IPS-NIHi7 (cell line): ENCODE results near the gene CACNA1C.

Experiments
- DNase-seq: peaks from one replicate; pipeline ENCODE4 v3.0.0; 2012; ENCODE audit warnings: mixed read lengths; ENCODE audit errors: extremely low spot score

CACNA1C gene

DNA sequence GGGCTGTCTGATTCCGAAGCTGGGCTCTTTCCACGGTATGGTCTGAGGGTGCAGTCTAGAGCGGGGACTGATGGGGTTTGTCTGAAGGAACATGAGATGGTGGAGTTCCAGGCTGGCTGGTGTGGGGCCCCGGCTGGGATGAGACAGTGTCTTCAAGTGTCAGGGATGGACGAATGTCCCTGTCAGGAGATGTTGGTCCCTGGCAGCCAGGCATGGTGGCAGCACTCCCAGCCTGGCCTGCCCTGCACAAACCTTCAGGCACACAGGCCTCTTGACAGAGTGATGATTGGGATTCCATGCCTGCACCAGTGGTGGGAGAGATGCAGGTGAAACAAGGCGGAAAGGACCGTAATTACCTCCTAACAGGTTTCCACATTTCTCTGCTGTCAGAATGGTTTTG, 221.9 kb downstream of the CACNA1C start:
- no peak for DNase-seq

DNA sequence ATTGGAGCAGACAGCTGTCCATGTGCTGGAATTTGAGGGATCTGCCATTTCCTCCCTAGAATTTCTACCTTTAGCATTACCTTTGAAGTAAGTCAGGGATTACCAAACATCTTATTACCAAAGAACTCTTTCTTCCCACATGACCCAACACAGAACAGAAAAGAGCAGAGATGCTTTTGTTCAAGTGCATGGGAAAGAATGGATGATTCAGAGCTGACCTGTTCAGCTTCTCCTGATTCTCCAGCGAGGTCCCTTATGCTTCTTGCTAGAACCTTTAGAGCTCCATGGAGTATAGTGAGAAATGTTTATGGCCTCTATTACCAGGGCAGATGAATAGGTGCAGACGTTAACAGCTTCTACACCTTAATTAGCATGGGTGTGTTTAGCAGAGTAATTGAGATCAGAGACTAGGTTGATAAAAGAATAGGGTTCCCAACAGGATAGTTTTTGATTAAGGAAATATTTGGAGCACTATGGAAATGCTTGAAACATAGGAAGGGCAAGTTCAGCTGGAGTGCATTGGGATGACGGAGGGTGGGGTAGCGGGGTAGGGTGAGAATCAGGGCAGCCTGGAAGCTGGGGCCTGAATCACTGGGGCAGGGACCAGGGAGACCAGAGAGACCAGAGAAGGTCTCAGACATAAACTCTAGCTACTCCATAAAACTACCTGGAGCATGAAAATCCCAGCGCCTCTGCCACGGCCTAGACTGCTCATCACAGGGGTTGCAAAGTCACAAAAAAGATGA, 223.7 kb downstream of the CACNA1C start:
- no peak for DNase-seq

DNA sequence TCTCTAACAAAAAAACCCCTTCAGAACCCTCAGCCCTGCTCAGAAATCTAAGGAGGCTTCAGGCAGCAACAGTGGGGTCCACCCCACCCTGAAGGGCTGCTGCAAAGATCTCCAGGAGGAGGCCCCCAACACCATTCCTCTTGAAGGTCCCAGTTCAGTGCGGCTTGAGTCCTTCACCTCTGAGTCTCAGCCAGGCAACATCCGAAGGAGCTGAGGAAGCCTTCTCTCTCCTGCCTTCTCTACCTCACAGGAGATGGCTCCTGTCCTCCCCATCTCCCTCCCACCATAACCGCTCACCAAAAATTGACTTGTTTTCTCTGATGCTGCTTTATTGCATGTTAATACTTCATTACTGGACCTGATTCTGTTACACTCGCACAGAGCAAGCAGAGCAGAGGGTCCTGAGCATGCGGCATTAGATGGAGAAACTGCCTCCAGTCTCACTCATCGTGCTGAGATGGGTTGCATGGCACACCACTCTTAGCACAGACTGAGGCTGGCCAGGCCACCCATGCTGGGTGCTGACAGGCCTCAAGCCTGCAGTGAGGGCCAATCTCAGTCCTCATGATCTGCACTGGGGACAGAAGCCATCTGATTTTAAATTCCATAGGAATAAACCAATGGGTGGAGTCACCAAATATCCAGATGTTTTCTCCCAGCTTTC, 224.8 kb downstream of the CACNA1C start:
- no peak for DNase-seq

DNA sequence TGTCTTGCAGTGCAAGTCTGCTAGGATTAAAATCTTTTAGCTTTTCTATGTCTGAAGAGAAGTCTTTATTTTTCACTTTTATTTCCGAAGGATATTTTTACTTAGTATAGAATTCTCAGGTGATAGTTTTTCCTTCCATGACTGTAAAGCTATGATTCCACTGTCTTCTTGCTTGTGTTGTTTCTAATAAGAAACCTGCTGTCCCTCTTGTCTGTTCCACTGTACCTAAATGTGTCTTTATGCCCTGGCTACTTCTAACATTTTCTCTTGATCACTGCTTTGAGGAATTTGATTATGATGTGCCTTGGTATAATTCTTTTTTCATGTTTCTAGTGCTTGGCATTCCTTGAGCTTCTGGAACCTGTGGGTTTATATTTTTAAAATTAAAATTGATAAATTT, 228.7 kb downstream of the CACNA1C start:
- no peak for DNase-seq

DNA sequence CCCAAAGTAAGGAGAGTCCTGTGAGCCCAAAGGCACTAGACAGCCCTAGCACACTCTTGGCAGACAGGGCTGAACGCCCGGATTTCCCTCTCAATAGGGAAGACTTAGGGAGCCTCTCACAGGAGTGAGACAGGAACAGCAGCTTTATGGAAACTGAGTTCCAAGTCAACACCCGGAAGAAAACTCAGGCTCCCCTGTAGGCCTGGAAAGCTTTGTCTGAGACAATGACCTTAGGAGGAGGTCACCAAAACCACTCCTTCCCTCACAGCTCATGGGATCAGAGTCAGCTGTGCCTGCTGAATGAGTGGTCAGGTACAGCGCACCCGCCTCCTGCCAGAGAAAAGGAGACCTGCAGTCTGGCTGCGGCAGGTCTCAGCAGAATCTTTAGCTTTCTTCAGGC, 229.5 kb downstream of the CACNA1C start:
- peak; percentile 56 for DNase-seq

DNA sequence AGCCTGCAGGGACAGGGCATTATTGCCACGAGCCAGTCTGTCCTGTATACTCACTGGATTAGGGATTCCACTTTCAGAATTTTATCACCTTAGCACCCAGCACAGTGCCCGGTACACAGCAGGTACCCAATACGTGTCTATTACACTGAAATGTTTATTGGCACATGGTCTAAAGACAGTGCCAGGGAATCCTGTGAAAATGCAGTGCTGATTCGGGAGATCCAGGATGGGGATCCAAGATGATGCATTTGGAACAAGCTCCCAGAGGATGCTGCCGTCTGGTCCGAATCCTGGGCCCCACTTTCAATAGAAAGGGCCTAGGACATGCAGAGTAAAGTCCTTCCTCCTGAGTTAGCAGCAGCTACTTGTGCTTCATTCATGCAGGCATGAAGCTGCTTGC, 230.7 kb downstream of the CACNA1C start:
- no peak for DNase-seq

DNA sequence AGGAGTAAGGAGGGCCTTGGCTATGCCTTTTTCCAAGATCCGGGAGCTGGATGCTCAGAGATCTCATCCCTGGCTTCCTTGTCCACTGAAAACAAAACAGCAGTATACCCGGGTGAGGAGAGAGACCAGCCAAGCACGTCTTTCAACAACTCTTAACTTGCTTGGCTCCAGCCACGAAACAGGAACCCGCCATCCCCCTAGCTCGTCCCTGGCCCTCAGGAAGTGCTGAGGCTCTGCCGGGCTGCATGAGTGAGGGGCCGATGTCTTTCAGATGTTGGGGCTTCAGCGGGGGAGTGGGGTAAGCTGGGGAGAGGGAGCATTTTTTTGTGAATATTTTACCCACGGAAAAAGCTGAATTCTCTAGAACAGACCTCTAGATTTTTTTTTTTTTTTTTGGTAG, 231.1 kb downstream of the CACNA1C start:
- no peak for DNase-seq

DNA sequence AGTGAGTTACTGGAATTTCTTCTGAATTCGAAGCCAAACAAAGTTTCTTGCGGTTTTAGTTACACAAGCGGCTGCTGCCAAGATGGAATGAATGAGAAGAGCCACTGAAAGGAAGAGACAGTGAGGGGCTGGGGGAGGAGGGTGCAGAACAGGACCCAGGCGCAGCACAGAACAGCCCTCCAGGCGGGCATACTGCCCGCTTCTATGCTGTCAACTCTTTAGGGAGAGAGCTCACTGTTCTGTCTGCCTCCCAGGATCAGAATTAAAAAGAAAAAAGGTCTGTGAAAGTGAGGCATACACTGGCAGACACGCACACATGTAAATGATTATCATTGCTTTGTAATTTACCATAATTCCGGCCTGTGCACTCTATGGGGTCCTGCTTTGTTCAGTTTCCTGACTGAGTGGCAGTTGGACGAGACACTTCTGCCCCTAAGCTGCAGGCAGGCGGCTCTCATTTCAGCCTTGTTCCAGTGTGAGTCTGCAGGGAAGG, 231.6 kb downstream of the CACNA1C start:
- no peak for DNase-seq

DNA sequence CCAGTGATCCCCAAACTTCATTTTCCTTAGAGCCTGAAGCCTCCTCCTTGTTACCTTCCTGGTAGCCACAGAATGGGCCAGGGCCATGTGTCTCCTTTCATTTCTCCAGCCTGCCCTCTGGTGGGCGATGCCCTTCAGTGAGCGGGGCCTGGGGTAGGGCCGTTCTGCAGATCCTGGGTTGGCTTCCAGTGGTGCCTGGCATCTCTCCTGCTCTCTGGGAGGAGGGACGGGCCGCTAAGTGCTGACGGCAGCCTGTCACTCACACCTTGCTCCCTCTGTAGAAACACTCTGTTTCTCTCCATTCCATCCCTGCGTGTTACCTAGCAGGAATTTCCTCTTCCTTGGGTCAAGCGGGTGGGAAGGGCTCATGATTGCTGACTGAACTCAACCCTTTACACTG, 232.1 kb downstream of the CACNA1C start:
- DNase-seq: peak; percentile 85

DNA sequence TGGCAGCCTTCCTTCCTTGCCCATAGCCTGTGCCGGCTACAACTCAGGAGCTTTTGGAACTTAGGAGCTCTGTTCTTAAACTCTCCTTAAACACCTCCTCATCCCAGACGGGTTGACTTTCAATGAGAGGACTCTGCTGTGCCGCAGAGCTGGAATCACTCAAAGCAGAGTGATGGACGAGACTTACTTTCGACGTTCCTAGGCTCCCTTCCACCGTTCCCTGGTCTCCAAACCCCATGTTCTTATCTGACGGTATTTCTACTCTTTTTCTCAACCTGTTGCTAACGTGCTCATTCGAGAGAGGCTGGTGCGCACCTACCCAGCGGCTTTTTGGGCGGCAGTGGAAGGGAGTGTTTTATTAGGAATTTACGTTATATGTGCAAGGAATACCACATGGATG, 232.7 kb downstream of the CACNA1C start:
- DNase-seq: no peak

DNA sequence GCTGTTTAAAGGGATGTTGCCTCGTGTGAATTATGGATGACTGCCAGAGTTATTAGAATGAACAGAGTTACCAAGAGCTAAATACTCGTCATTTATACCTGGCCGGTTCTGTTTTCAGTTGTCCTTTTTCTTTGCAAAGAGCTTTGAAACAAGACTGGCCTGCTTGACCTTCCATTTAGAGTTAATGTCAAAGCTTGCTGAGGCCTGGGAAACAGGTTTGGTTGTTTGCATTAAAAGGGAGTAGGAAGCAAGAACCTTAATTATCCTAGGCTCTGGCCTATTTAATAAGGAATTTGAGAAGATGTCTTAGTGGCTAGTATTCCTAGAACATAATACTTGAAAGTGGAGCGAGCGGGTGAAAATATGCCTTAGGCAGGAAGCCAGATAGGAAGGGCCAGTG, 233.3 kb downstream of the CACNA1C start:
- DNase-seq: no peak

DNA sequence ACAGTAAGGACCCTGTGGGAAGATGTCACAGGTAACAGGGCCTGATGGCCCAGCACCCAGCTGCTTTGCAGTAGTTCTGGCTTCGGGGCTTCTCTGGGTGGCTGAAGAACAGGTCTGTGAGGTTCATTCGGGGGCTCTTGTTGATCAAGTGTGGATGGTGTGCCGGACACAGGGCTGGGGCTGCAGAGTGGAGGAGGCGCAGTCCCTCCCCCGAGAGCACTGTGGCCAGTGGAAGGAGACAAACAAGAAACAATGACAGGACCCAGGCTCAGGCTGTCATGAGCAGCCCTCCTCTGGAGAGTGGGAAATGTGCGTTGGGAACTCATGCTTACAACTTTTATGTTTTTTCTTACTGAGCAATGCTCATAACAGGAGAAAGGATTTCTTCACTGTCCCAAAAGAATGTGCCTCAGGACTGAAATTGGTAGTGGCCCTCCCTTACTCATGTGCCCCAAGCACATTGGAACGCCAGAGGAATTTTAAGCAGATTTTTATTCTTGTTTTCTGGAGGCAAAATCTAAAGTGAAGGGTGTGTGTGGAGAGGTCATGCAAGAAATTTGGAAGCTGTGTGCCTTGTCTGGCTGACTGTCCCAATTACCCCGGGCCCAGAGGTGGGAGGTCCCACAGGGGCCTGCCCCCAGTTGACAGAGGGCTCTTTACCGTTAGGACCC, 233.8 kb downstream of the CACNA1C start:
- DNase-seq: no peak

DNA sequence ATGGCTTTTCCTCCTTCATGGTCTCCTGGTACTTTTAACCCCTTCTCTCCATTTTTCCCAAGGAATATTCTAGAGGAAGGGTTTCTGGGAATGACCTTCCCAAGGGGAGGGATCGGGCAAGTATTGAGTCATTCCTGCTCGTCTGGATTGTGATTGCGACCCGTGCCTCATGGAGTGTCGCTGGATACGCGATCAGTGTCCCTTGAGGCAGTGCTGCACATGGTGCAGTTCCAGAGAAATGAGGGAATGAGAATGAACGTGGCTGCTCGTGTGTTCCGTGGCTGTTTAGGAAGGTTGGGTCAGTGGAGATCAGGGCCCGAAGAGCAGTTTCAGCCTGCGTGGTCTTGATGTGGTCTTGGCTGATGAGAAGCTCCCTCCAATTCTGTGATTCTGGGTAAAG, 234.4 kb downstream of the CACNA1C start:
- DNase-seq: no peak

DNA sequence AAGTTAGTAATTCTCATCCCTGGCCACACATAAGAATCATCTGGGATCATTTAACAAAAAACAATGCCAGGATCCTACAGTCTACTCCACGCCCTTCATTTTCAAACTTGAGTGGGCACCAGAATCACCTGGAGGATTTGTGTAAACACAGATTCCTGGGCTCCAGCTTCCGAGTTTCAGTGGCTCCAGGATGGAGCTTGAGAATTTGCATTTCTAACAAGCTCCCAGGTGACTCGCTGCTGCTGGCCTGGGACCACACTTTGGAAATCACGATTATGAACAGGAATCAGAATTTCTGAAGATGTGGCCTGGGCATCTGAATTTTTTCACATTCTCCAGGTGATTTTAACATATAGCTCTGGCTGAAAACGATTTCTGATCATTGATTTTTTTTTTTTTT, 234.8 kb downstream of the CACNA1C start:
- DNase-seq: no peak

DNA sequence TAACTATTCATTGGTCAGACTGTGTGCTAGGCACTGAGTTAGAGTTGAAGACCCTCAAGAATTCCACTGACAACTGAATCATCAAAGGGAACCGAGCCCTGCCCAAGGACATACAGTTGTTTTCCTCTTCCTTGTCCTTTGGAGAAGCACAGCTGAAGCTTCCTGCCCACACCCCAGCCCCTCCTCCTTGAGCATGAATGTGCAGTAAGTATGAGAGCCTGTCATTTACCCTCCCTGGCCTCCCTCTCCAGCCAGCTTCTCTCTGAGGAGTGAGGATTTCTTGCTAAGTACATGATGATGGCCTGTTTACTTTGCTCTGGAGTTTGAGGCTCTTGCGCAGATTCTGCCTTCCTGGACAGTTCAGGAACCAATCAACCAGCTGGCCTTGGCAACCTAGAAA, 235.2 kb downstream of the CACNA1C start:
- DNase-seq: no peak

DNA sequence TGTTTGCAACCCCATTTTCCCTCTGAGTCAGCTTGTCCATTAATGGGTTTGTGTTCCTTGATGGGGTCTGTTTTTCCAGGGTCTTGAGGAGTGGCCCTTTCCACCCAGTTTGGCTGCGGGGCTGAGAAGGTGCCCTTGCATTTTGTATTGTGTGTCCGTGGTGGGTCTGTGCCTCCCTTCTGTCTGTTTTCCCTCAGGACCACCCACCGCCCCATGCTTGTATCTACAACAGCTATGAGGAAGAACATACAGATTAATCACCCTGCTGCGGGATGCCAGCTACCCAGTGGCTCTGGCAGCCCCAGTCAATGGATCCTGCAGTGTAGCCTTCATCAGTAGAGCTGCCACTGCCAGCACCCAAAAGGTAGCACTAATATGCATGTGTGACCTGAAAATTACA, 235.7 kb downstream of the CACNA1C start:
- DNase-seq: no peak

DNA sequence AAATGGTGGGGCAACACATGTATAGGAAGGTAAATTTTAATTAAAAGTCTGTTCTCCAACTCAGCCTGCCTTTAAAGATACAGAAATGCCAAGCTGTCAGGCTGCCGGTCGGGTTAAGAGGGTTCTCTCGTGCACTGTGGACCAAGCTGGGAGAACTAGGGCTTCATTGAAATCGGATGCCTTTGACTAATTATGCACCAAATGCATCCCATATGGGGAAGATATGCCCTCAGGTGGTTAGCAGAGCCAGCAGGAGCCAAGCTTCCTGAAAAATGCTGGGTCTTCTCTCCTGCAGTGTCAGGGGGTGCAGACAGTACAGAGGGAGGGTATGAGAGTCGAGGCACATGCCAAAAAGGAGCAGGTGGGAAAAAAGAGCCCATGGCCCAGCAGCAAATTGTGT, 236.1 kb downstream of the CACNA1C start:
- DNase-seq: no peak

DNA sequence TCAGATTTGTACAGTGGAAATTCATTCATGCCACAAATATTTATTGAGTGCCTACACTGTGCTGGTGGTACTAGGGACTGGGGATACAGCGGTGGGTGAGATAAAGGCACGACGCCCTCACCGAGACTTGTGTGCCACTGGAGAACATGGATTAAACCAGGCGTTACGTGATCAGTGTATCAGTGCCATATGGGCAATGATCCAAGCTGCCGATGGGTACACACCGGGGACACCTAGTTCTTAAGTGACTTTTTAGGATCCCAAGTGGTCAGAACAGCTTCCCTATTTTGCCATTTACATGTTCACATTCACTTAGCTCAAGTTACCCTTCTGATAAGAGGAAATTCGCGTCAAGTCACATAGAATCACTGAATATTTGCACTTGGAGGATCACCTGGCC, 236.7 kb downstream of the CACNA1C start:
- DNase-seq: no peak

DNA sequence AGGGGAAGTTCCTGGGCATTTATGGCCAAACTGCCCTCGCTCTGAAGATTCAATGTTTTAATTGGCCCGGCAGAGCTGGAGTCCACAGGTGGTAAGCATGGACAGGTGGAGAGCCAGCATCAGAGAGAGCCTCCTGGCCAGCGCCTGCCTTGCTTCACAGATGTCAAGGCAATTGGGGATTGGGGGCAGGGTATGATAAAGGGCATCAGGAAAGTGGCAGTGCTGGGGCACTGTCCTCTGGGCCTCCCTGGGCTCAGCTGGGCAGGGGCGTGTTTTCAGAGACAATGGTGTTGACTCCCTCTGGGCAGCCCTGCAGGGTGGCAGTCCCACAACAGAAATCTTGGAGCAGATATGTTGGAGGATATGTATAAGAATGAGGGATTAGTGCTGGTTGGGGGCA, 237.3 kb downstream of the CACNA1C start:
- DNase-seq: no peak

DNA sequence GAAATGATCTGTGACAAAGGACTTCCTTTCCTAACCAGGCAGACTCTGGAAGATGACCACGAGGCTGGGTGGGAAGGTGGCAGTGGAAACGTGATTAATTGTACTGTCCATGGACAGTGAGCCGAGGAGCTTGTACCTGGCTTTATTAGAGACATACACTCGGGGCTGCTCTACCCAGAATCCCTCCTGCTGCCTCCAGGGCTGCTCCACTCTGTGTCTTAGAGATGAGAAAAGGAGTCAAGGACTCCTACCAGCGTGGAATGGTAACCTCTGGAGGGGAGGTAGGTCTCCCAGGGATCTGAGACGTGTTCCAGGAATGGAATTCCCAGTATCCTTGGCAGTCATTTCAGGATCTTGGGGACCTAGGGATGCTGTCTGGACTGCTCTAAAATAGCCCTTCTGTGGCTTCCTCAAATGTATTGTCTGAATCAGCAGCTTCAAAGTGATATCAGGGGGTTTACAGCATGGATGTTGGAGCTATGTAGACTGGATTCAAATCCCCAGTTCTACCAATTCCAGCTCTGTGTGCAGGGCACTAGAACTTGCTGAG, 237.8 kb downstream of the CACNA1C start:
- no peak for DNase-seq

DNA sequence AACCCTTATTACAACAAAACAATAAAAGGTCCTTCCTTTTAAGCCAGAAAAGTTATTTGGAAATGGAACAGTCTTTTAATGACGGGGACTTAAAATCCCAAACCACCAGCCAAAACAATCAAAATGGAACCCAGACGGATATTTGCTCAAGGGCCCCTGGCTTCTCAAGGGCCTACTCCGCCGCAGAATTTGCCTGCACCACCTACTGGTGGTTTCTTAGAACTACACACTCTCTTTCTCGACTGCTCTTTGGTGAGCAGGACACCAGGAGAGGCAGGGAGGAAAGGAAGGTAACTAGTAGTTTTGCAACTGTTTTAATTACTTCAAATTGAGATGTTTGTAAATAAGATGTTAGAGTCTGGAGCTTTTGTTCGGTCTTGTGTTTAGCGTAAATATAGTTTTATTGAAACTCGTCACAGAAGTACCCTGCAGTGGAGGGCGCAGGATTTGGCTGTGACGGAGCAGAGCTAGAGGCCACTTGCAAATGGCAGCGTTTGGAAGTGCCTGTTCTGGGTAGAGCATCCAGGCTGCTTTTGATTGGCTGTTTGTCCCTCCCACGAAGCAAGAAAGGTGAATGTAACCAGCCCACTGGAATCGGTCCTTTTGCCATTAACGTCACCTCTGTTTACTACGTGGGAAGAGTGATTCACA, 238.5 kb downstream of the CACNA1C start:
- peak; percentile 88 for DNase-seq

DNA sequence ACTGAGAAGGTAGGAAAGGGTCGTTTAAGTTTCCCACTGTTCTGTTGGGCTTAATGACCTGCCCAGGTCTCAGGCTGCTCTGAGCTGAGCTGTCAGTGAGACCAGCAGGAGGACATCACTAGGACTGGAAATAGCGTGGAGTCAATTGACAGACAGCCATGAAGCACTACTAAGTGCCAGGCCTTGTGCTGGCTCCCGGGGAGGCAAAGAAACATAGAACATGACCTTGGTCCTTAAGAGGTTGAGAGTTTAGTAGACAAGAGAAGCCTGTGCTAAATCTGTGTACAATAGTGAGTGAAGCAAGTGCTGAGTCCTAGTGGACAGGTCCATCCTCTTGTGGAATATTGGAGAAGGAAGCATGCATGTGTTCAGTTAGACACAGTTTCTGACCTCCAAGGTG, 239.2 kb downstream of the CACNA1C start:
- DNase-seq: no peak
